Activated CD4-positive, alpha-beta T cell treated with anti-CD3 and anti-CD28 coated beads, Interleukin-2, amount 50 U/mL, for 48 hours (primary cell): ENCODE data around the gene LIMS2.
A peak's percentile ranks its signal among the peaks of the same experiment; 100 is the strongest.

Experiments used
- DNase-seq, 2 experiments: peaks; one replicate each; pipeline ENCODE4 v3.0.0-alpha.2; 2020

Gene LIMS2

GRCh38 chr2:127700527-127701192 lies 25.3 kb upstream of the LIMS2 start:
- peak; percentile 28 to 35 for DNase-seq

GRCh38 chr2:127698553-127699355 lies 23.4 kb upstream of the LIMS2 start:
- DNase-seq, result no peak

GRCh38 chr2:127697482-127698180 lies 22.3 kb upstream of the LIMS2 start:
- no peak for DNase-seq

GRCh38 chr2:127695491-127696472 lies 20.5 kb upstream of the LIMS2 start:
- peak; percentile 40 to 53 for DNase-seq

- DNase-seq, result no peak
Measured at GRCh38 chr2:127694986-127695385, 19.7 kb upstream of the LIMS2 start.

DNA sequence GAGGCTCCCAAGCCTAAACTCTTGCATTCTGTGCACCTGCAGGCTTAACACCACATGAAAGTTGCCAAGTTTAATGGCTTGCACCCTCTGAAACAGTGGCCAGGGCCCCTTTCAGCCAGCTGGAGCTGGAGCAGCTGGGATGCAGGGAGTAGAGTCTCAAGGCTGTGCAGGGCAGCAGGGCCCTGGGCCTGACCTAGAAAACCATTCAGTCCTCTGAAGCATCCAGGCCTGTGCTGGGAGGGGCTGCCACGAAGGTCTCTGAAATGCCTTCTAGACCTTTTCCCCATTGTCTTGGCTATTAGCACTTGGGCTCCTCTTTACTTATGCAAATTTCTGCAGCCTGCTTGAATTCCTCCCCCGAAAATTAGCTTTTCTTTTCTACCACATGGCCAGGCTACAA lies 15.4 kb upstream of the LIMS2 start:
- no peak for DNase-seq

DNA sequence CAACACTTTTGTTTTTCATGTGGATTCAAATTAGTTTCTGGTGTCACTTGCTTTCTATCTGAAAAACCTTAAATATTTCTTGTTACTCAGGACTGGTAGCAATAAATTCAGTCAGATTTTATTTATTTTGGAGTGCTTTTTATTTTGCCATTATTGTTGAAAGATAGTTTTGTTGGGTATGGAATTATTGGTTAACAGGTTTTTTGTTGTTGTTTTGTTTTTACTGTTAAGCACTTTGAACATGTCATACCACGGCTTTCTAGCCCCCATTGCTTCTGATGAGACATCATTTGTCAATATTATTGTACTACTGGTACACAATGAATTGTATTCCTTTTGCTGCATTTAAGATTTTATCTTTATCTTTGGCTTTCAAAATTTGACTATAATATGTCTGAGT lies 13.1 kb upstream of the LIMS2 start:
- DNase-seq, result no peak

- DNase-seq, result no peak
Measured at GRCh38 chr2:127685410-127686080, 10.2 kb upstream of the LIMS2 start.

DNA sequence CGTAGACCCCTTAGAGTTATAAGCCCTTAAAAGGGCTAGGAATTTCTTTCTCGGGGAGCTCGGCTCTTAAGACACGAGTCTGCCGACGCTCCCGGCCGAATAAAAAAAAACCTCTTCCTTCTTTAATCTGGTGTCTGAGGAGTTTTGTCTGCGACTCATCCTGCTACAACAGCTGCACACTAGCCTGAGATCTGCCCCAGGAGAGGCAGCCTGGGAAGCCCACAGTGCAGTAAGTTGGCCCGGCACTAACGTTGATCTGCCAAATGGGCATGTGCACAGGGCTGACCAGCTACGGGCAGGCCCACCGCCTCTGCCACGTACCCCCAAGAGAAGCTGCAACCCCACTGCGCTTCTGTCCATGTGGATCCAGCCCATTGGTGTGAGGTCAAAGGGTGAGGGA lies 8.4 kb upstream of the LIMS2 start:
- no peak for DNase-seq

- DNase-seq, result no peak
Measured at GRCh38 chr2:127683056-127683455, 7.7 kb upstream of the LIMS2 start.

DNA sequence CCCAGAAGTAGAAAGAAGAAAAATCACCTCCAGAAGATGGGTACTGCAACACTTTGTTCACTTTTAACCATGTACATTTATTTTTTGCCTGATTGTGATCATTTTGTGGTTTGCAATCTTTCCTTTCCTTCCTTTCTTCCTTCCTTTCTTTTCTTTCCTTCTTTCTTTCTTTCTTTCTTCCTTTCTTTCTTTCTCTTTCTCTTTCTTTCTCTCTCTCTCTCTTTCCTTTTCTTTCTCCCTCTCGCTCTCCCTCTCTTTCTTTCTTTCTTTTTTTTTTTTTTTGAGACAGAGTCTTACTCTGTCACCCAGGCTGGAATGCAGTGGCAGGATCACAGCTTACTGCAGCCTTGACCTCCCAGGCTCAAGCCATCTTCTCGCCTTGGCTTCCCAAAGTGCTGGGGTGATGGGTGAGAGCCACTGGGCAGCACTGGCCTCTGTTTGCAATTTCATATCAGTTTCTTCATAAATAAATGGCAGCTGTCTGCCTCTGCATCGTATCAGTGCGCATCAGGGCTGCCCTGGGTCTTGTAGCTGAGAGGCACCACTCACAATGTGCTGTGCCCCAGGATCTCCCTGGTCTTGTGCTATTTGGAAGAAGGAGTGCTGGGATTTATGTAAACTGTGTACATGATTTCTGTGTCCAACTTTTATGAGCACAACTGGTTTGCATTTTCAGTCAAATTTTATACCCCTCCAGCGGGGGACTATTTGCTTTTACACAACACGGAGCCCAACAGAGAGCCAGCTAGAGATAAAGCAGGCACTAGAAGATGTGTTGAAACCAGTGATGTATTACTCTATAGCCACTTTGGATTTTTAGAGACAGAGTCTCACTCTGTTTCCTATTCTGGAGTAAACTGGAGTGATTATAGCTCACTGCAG lies 6.9 kb upstream of the LIMS2 start:
- DNase-seq, result no peak

DNA sequence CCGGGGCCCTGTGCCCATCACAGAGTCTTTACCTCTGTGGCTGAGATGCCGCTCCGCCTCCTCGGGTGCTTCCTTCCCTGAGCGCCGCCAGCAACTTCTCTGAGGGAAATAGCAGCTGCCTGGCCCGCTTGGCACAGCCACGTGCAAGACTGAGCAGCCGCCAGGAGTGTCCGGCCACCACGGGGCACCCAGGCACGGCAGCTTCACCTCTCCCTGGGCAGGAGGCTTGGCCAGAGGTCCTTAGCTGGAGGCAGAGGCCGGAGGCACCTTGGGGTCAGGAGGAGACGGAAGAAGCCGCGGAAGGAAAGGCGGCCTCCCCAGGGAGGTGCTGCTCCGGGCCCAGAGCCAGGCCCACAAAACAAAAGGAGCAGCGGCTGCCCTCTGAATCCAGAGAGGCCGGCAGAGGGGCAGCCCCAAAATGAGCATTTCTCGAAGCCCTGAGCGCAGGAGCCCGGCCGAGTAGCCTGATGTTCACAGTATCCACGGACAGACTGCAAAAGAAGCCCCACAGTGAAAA lies 6.0 kb upstream of the LIMS2 start:
- DNase-seq, result no peak

DNA sequence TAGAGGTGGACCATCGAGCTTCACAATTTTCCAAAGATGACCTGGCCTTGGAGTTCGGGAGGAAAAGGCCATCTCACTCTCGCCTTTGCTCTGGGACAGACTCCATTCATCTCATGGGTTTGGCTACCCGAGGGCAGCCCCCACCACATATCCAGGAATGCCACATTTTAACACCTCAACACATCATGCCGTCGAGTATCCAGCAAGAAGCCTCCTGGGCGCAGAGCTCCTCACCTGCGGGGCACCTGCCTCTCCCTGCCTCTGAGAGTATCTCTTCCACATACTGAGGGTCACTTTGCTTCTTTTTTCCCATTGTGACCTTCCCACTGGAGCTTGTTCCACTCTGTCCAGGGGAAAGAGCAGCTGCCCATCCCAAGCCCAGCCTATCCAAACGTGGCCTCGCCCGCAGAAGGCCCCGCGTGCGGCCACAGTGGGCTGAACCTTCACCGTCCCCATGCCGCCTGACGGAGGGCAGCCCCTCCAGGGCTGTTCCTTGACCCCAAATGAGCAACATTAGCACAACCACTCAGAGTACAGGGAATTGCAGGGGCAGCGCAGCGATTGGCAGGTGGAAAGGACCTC lies 5.5 kb upstream of the LIMS2 start:
- no peak for DNase-seq

- DNase-seq, result no peak
Measured at GRCh38 chr2:127679680-127680361, 4.5 kb upstream of the LIMS2 start.

DNA sequence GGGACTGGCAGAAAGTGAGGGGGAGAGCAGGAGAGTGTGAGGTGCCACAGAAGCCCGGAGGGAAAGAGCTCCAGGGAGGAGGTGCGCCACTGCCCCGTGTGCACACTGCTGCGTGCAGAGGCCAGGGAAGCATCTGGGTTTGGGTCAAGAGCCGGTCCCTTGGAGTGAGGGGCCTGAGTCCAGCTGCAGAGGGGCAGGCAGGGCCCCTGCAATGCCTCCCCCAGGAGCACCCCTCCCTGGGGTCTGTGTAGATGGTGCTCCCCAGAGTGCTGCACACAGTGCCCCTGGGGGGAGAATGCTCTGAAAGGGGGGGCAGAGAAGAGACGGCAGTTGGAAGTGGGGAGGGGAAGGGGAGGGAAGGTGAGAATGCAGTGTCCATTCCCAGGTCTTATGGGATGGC lies 3.7 kb upstream of the LIMS2 start:
- no peak for DNase-seq

GRCh38 chr2:127678531-127678930 lies 3.2 kb upstream of the LIMS2 start:
- DNase-seq, result no peak

- no peak for DNase-seq
Measured at GRCh38 chr2:127676906-127677305, 1.6 kb upstream of the LIMS2 start.

- peak; percentile 18 to 20 for DNase-seq
Measured at GRCh38 chr2:127674241-127675209, 805 bp downstream of the LIMS2 start.
